Measurements from ENCODE around the gene FCMR.
A peak's percentile ranks its signal among the peaks of the same experiment; 100 is the strongest.

FCMR gene, protein sequence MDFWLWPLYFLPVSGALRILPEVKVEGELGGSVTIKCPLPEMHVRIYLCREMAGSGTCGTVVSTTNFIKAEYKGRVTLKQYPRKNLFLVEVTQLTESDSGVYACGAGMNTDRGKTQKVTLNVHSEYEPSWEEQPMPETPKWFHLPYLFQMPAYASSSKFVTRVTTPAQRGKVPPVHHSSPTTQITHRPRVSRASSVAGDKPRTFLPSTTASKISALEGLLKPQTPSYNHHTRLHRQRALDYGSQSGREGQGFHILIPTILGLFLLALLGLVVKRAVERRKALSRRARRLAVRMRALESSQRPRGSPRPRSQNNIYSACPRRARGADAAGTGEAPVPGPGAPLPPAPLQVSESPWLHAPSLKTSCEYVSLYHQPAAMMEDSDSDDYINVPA

DNA sequence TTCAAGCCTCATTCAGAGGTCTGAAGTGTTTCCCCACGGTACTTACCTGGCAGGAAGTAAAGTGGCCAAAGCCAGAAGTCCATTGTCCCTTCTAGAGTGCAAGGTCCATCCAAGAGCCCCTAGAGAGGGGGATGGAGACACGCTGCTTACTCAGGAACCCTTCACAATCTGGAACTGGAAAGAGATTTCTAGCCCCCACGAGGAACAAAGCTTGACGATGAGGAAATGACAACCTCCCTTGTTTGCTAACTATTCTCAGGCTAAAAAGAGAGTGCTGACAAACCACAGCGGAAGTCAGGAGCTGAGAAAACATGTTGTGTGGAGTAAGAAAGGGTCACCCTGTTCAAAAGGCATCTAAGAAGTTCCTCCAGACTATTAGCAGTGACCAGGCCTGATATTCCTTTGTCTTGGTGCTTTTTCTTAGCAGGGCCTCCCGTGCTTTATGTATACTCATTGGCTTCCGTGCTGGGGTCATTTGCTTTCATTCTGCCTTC, at the start of gene FCMR:
Gene FCMR (minus strand): TSS at position 170 of the 494 bp plus-strand sequence. CDS start 87 bp downstream, at position 83.
- DNase-seq, result peak; percentile 72

DNA sequence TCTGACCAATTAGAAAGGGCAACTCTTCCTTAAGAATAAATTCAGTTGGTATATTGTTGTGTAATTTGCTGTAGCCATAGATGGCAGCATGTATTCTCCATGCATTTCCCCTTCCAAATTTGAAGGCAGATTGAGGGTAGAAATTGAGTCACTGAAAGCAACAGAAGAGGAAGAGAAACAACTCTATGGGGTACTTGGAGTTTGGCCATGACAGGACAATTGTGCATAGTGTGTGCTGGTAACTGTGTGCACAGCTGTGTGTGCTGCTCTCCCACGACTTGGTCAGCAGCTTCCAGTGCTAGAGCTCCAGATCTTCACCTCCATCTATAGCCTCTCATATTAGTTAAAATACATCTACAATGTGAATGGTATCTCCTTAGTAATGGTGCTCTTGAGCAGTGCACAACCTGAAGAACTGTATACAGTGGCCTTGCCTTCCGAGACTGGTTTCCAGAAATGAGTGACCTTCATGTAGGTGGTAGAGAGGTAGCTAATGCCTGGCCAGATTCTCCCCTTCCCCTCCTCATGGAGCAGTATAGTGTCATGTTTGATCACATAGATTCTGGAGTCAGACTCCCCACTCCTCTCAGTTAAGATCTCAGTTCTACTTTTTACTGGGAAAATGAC, 49.4 kb upstream of the FCMR start:
- no peak for DNase-seq

DNA sequence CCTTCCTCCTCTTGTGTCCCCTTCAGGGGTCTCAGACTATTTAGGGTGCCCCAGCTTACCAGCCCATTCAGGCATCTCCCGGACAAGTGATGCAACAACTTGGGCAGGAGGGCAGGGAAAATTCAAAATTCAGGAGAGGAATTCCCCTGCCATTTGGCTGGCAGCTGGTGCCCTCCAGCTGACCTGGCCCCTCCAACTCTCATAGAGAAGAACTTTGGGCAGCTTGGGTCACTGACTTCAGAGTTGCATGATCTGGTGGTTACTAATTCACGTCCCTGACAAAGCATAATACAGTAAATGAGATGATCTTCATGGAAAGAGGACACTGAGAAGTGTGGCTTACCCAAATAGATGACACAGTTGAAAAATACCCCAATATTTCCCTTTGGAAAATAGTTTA, 48.7 kb upstream of the FCMR start, which contains the start of gene FCAMR:
Gene FCAMR (minus strand): TSS at position 15 of the 400 bp plus-strand sequence. CDS start 335 bp downstream, outside the sequence.
- DNase-seq, result no peak

DNA sequence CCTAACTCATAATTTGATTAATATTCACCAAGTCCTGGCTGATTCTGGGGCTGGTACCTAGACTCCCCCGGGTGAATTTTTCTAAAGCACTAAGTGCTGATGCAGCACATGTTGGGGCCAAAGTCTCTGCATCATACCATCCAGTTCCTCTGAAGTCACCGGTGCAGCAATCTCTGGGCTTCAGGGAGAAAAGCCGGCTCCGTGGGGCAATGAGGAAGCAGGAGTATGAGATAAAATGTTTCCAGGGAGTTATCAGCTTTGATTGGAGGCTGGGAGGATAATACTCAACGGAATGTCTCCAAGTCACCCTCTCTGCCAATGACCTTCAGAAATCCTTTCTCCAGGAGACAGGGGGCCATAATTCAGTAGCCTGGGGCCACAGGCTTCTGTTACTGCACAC, 47.3 kb upstream of the FCMR start:
- DNase-seq, result no peak

DNA sequence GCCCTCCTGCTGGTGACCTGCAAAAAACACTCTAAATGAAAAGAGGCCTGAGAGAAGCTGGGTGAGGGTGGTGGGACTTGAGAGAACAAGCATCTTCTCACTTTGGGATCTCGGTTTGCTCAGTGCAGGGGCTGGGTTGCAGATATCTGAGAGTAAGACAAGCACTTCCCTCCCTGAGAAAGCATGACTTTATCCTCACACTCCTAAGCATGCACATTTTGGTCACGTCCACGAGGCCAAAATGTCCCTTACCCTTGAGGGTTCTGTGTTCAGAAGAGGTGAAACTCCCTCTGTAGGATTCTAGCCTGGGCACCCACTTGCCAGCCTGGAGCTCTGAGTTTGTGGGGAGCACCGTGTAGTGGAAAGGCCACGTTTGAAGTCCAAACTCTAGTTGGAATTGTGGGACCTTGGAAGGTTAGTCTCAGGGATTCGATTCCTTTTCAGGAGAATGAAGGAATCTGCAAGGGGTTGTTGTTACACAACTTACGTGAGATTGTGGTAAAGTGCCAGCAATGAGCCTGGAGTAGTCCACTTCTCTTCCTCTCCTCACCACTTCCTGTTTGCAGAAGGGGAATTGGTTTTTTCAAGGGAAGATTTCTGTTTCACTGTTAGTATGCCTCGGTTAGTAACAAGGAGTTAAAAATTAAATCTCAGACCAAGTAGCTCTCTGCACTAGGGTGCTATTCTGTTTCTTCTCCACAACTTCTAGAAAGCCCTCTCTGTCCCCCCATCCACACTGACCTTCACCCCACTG, 45.5 kb upstream of the FCMR start:
- peak; percentile 21 for DNase-seq

DNA sequence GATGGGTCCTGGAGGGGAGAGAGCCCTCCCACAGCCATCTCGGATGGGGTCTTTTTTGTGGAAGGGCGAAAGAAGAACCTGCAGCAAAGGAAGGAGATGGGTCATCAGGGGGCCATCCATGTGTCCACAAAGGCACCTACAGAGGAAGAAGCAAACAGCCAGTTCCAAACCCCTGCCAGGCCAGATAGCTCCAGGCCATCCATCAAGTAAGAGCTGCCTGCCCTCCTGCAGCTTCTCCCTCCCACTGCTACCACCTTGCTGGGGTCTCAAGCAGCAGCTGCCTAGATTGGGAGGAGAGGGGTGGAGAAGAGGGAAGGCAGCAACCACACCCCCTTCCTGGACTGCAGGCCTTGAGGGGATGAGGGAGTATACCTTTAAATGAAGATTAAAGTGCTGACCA, 44.0 kb upstream of the FCMR start:
- DNase-seq, result no peak

DNA sequence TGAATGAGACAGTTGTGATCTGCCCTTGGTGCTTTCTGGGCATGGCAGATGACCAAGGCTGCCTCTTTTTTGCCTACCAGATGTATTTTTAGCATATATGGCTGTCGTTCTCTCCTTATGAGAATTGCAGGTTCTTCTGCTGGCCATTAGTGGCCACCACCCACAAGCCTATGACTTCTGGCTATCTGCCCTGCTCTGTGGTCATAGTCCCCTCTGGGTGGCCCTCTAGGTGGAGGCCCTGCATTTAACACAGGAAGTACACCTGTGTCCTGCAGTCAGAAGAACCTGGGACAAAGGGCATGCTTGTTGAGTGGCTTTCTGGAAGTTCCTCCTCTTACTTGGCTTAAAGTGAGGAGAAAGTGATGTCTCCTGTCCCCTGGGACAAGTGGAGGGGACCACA, 42.0 kb upstream of the FCMR start:
- no peak for DNase-seq

DNA sequence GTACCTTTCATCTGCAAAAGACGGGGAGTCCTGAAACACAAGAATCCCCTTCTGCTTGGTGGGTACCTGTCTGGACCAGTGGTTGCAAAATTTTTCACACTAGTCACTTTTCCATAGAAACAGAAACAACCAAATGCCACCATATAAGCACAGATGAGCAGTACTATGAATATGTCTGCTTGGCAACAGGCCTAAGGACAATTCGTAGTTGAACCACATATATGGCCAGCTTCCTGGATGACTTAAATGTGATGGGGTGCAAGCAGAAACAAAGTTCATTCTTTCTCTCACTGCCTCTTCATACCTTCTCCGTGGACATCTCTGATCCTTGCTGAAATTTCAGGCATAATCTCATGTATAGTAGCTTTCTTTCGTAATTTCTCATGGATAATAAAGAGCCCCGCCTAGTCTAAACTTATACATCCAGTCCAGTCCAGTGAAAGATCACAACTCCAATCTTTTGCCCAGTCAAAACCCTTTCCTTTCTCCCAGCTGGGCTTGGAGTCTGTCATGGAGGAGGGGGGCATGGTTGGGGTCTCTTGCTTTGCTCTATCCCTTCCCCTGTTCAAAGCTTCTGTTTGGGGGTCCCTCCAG, 41.5 kb upstream of the FCMR start:
- no peak for DNase-seq

DNA sequence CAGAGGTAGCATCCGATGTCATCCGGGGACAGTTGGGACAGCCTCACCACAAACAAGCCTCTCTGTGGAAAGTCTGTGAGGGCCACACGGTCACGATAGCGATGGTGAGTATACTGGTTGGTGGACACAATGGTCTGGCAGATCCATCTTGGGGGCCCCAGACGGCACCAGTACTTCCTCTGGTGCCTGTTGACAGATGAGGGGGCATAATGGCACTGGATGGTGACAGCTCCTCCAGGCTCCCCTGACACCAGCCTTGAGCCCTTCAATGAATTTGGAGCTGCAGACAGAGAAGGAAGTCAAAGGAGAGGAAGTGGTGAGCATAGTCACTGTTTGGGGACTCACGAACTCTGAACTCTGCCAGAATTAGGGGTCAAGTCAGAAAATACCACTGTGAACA, 40.5 kb upstream of the FCMR start:
- no peak for DNase-seq

DNA sequence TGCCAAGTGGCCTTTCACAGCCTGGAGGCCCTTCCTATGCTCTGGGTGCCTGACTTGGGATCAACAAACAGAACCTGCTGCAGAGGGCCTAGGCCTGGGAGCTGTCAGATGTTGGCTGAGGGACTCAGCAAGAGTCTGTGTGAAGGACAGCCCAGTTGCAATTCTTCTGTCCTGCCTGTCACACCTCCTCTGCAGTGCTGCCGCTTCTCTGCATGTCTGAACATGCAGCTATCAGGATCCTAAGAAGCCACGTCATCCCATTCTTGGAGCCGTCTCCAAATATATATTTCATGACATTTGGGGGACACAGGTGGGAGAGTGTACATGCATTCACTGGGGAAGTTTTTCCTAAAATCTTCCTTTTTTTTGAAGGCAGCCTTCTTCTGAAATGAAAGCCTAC, 39.9 kb upstream of the FCMR start:
- no peak for DNase-seq

DNA sequence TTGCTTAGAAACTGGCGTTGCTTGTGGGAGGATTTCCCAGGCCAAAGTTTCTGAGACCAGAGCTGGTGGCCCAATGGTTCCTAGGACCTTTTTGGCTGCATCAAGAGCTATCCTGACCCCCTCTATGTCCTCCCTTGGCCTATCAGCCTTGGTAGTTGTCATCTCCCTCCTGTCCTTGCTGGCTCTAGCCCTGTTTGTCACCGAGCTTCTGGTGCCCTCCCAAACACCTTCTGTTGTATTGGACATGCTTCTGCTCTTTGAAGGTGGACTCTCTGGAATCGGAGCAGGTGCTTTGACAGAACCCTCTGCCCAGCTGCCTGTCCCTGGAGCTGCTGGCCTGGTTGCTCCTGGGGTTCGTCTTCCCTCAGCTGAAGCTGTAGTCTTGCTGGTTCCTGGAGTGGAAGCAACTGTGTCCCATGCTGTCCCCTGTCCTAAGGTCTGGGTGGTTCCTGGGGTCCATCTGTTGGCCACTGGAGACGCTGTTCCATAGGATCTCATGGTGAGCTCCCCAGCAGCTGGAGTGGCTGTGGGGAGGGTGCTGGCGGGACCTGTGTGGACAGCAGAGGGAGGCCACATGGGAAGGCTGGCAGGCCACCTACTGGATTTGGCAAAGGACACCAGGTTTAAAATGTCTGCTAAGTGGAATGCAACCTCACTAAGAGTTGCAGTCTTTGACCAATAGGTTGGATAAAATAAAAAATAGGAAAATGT, 39.1 kb upstream of the FCMR start:
- no peak for DNase-seq

DNA sequence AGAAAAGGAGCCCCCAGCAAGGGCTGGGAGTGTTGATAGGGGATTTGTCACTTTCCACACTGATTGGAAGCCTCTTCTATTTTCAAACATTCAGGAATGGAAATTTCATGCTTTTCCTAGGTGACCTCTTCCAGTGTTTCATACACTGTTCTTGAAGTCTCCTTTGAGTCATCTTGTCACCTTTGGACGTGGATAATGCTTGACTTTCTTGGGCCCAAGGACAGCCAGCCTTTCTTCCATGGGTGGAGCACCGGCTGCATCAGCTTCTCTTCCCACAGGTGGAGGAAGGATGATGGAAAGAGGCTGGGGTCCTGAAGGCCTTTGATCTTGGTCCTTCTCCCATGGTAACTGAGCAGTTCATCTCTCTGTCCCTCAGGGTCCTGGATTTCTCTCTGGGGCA, 36.4 kb upstream of the FCMR start:
- DNase-seq, result no peak

DNA sequence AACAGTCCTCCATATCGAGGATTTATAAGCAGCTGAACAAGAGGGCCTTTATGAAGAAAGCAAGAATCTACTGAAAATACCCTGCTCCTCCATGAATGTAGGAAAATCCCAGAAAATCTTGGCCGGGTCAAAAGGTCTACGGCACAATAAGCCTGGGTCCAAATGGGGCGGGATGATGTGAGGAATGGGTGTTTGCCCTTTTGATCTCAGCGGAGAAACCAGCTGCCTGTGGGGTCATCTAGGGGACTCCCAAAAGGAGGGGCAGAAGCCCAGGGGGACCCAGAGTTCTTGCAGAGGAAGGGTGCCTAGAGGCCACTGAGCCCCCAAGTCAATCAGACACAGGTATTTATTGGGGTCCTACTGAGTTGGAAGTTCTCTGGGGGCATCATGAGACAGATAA, 35.9 kb upstream of the FCMR start:
- no peak for DNase-seq

DNA sequence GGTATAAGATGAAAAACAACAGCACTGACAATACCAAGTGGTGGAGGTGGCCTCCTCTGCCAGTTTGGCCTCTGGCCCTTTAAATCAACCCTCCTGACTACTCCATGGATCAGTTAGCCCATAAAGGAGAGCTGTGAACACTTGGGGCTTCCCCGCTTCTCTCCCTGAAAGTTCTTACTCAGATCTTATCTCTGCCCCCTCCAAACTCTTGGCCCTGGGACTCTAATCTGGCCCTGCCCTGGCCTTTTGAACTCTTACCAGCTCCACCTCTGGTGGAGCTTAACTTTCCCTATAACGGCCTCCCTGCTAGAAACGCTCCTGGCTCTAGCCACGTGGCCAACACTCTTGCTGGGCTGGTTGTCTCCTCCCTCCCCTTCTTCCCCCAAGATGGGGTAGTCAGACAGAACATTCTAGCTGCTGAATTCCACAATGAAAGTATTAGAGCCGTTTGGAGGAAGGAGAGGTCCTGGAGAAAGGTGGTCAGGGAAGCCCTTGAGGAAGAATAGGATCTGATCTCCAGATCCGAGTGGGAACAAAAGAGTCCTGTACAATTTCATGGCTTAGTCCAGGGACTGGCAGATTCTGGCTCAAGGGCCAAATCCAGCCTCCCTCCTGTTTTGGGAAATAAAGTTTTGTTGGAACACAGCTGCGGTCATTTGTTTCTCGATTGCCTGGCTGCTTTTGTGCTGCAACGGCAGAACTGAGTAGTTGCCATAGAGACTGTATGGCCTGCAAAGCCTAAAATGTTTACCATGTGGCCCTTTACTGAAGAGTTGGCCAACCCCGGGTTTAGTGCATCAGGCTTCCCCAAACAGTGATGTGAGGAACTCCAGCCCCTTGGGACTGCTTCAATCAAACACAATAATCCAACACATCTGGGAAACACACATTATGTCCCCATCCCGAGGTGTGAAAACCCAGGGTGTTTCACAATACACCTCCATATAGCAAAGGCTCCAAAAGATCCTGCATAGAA, 34.0 kb upstream of the FCMR start:
- DNase-seq, result no peak

DNA sequence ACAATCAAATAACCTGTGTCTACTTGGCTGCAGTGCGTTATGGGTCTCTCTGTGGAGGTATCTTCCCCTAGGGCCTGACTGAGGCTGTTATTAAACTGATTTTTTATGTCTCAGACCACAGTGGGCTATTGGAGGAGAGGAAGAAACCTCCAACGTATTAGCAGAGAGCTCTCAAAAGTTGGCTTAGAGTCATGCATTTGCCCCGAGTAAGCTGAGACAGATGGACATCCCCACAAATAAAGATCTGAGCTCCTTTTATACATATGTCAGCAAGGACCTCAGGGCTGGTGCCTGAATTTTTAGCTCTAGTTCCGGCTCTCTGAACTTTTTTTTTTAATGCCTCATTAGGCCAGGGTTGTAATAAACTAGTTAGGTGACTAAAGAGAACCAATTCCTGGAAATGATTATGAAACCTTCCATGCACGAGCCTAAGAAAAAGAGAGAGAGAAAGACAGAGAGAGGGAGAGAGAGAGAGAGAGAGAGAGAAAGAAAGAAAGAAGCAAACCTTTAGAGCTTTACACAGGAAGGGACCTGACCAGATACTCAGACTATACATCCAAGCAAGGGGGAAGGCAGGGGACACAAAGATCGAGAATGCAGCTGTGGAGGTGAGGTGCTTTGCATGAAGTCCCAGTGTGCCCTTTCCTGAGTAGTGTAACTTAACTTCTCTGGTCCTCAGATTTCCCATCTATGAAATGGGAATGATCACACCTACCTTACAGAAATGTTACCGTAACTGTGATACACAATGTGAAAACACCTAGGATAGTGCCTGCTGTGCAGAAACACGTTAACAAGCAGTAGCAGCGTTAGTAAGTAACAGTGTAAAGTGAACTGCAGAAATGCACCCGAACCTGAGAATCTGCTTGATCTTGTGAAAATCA, 33.0 kb upstream of the FCMR start:
- DNase-seq, result no peak

DNA sequence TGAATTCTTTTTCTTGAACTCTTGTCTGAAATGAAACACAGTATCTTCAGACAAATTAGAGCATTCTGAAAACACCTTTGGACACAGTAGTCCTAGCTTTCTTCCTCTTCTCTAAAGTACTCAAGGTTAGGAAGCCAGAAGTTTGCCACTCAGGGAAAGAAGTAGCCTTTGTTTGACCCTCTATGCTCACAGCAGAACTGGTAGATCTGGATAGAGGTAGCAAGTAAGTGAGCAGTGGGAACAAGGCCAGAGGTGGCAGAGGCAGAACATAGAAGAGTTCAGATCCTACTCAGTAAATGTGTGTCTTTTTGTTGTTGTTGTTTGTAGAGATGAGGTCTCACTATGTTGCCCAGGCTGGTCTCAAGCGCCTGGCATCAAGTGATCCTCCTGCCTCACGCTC, 31.9 kb upstream of the FCMR start:
- DNase-seq, result no peak

DNA sequence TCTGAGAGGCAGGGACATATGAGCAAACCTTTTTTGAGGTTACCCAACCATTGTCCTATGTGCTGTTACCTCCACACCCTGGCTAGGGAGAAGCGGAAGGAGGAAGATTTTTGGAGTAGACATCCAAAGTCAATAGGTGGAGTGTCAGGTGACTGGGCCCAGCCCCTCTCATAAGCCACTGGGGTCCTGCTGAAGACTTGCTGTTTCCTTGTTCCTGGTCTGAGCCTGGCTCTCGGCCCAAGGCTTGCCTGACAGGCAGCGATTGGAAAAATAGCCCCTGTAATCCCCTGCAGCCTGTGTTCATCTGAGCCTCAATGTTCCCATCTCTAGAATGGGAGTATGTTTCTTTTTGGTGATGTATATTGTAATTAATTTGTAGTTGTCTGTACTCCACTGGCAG, 31.4 kb upstream of the FCMR start:
- no peak for DNase-seq

DNA sequence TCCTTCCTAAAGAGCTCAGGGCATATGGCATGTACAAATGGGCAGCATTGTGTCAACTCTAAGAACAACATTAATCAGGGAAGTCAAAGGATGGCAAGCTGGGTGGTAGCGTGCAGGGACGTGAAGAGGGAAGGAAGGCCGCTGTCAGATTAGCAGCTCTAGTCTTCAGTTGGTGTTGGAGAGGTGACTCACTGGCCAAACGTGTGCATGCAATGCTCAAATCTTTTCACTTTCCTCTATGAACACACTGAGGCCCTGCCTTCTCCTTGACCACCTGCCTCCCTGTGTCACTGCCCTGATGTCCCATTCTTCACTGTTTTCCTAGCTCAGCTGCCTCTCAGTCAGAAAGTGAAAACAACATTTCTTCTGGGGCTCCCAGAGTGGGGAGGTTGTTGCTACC, 30.4 kb upstream of the FCMR start:
- DNase-seq, result no peak

DNA sequence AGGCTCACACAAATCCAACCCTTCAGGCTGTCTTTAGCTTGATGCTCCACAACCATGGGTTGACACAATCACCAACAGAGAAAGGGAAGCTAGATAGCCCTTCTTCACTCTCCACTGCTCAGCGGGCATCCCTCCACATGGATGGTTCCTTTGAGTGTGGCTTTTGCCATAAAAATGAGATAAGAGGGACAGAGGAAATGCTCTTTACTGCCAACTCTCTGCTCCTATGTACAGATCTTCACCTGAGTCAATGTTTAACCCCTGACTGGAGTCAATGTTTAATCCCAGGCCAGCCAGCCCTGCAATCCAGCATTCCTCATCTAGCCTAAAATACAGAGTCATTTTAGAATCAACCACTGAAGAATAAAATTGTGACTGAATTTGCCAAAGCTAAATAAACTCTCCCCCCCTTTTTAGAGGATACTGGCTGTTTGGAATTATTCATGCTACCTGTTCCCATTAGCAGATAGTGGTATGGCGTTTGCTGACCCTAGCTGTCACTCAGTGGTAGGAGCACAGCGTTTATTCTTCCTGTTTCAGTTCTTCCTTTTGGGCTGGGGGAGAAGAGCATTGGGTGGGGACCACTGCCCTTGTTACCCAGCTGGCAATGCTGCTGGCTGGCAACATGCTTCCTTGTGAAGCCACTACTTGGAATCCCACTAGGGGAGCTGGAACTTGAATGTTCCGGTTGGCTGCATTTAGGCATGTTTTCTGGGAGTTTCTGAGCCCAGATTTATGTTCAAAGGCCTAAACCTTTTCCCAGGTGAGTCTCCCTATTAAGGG, 29.8 kb upstream of the FCMR start:
- DNase-seq, result no peak

Data from CD4-positive, alpha-beta T cell treated with Interleukin-21 for 1 hour (primary cell).